Naive thymus-derived CD4-positive, alpha-beta T cell (primary cell): ENCODE results near the gene PRSS56. TPM values are rescaled to one million over a fixed set of nuclear protein-coding genes. Genes with fewer than 3 reads are reported as not detected.

Experiments used
- ATAC-seq: fragments of 150-1000 bp; cut with Tn5 transposase; 2 replicates; pipeline ENCODE4 v1.10.0; 2021; ENCODE audit warnings: mild to moderate bottlenecking, moderate library complexity
- CTCF ChIA-PET: fragments of 350-600 bp; sonication (Branson Sonifier 250); formaldehyde crosslinking; loops from one replicate; lab custom pipeline; 2021; ENCODE audit warnings: antibody characterized with exemption; lab: Charles Lee
- POLR2A ChIA-PET: fragments of 350-600 bp; sonication (Branson Sonifier 250); formaldehyde crosslinking; loops from one replicate; lab custom pipeline; 2021; ENCODE audit warnings: antibody characterized with exemption, inconsistent platforms; lab: Charles Lee
- DNase-seq, 9 donors: peaks; one replicate each; pipeline versions ENCODE4 v3.0.0 to v3.0.0-alpha.2; 2020 to 2022; ENCODE audit warnings: mixed read lengths in 1 of 9
- H3K27ac ChIP-seq: one replicate; pipeline ENCODE4 v1.7.0; 2013; ENCODE audit warnings: mild to moderate bottlenecking, low read depth, low read length, moderate library complexity
- H3K27me3 ChIP-seq, 2 donors: one replicate each; pipeline ENCODE4 v1.7.0; 2013; ENCODE audit warnings: low read length in 2 of 2, mild to moderate bottlenecking in 2 of 2, moderate library complexity in 2 of 2; ENCODE audit not compliant: control insufficient read depth in 2 of 2, insufficient read depth in 2 of 2
- H3K36me3 ChIP-seq, 3 experiments: 1 replicate in 2 of 3; 2 replicates in 1 of 3; pipeline ENCODE4 v1.7.0; 2013; ENCODE audit warnings: low read length in 3 of 3, mild to moderate bottlenecking in 3 of 3, moderate library complexity in 1 of 3; ENCODE audit not compliant: insufficient read depth in 3 of 3, control insufficient read depth in 2 of 3
- H3K4me1 ChIP-seq, 2 donors: one replicate each; pipeline ENCODE4 v1.7.0; 2013; ENCODE audit warnings: low read length in 2 of 2, mild to moderate bottlenecking in 2 of 2, moderate library complexity in 1 of 2; ENCODE audit not compliant: control insufficient read depth in 2 of 2, insufficient read depth in 2 of 2
- H3K4me3 ChIP-seq: 2 replicates; pipeline ENCODE4 v1.7.0; 2013; ENCODE audit warnings: mild to moderate bottlenecking, low read length
- H3K9me3 ChIP-seq, 3 experiments: 1 replicate in 2 of 3; 2 replicates in 1 of 3; pipeline ENCODE4 v1.7.0; 2013; ENCODE audit warnings: low read length in 3 of 3; ENCODE audit not compliant: control insufficient read depth in 2 of 3
- H3K27ac Mint-ChIP-seq, 9 donors: one replicate each; pipeline ENCODE4 v1.8.0; 2020 to 2022; ENCODE audit warnings: mixed read lengths in 9 of 9, mild to moderate bottlenecking in 8 of 9, moderate library complexity in 5 of 9, inconsistent platforms in 2 of 9
- H3K27me3 Mint-ChIP-seq, 5 donors: one replicate each; pipeline ENCODE4 v1.8.0; 2021 to 2022; ENCODE audit warnings: mixed read lengths in 5 of 5, mild to moderate bottlenecking in 1 of 5
- H3K36me3 Mint-ChIP-seq, 5 donors: one replicate each; pipeline ENCODE4 v1.8.0; 2020 to 2022; ENCODE audit warnings: mixed read lengths in 5 of 5, mild to moderate bottlenecking in 3 of 5, inconsistent platforms in 1 of 5
- H3K4me1 Mint-ChIP-seq, 7 donors: one replicate each; pipeline ENCODE4 v1.8.0; 2020 to 2022; ENCODE audit warnings: mixed read lengths in 7 of 7, mild to moderate bottlenecking in 3 of 7, inconsistent platforms in 1 of 7
- H3K4me3 Mint-ChIP-seq, 10 donors: one replicate each; pipeline ENCODE4 v1.8.0; 2020 to 2022; ENCODE audit warnings: mild to moderate bottlenecking in 10 of 10, mixed read lengths in 10 of 10, moderate library complexity in 6 of 10, inconsistent platforms in 2 of 10
- H3K9me3 Mint-ChIP-seq, 11 donors: one replicate each; pipeline ENCODE4 v1.8.0; 2020 to 2022; ENCODE audit warnings: mixed read lengths in 11 of 11, mild to moderate bottlenecking in 4 of 11, inconsistent platforms in 1 of 11, moderate library complexity in 1 of 11
- intact Hi-C, 2 donors: fragments of 100-400 bp; cut with micrococcal nuclease; formaldehyde crosslinking; loops; one replicate each; pipeline ENCODE4 v1.15.1; 2023
- polyA plus RNA-seq, 2 donors: library from polyadenylated mRNA; unstranded; fragments of 300-500 nt; fragmentation: Illumina TruSeq; gene quantifications; one replicate each; pipeline ENCODE4 v1.2.3, GENCODE V29; 2021
- total RNA-seq, 6 experiments: library from RNA in 5 of 6; stranded (reverse) in 5 of 6; gene quantifications; 1 replicate in 5 of 6; 2 replicates in 1 of 6; pipeline ENCODE4 v1.2.3 and lab custom pipeline; 2021 to 2026

The PRSS56 gene
- total and polyA plus RNA-seq, 7 experiments from 2014 or later, result not detected

DNA sequence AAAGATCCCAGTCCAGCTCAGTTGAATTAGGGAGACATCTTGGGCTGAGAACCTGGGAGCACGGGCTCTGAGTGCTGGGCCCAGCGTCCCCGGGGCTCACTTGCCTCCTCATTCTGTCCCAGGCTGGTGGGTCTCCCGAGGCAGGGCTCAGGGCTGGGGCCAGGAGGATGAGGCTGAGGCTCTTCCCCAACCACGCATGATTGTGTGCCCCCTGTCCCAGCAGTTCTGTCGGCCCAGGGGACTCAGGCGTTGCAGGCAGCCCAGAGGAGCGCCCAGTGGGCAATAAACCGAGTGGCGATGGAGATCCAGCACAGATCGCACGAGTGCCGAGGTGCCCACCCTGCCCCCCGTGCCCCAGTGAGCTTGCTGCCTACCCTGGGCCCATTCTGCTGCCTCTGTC lies 910 bp downstream of the PRSS56 start:
- Mint-ChIP-seq H3K27ac (no peak overlapping the region), H3K9me3 (no peaks in the 10 kb centered on the region), H3K36me3 (no peaks in the 10 kb centered on the region), H3K27me3 (peaks cover 15 to 32% (median 31%) of the 10 kb centered on the region in 5 donors), H3K4me1 (peaks cover 2 to 15% (median 9%) of the 10 kb centered on the region in 7 donors), H3K4me3 (peak overlapping the region in 5 of 10 donors; percentile 48 to 80 (median 60))
- Histone ChIP-seq H3K27ac (no peak overlapping the region), H3K27me3 (peaks cover 0 to 6% of the 10 kb centered on the region in 2 donors), H3K9me3 (no peaks in the 10 kb centered on the region), H3K4me3 (no peak overlapping the region), H3K4me1 (peaks cover 0 to 7% of the 10 kb centered on the region in 2 donors), H3K36me3 (no peaks in the 10 kb centered on the region)
- no peak for ATAC-seq
- ChIA-PET POLR2A (no interaction called here), CTCF (no interaction called here)
- intact Hi-C loops, result loop anchor here (5.0 to 10.0 kb wide), 3 partner anchors 76 to 669 kb away; partner anchors contain the start of gene NPPC (in 1 of the 2)
- no peak for DNase-seq

DNA sequence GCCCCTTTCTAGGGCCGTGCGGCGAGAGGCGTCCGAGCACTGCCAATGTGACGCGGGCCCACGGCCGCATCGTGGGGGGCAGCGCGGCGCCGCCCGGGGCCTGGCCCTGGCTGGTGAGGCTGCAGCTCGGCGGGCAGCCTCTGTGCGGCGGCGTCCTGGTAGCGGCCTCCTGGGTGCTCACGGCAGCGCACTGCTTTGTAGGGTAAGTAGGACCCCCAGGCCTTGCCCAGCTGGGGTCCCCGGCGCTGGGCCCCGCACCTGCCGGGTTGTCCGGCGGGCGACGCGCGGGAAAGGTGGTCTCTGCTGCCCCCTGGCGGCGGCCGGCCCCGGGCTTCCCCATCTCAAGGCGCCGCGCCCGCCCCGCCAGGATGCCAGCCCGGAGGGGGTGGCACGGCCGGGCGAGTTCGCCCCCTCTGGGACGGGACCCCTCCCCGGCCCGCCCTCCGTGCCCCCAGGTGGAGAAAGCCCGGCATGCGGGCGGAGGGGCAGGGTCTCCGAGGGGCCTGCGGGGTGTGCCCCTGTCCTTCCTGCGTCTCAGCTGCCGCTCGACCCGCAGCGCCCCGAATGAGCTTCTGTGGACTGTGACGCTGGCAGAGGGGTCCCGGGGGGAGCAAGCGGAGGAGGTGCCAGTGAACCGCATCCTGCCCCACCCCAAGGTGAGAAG lies 1.9 kb downstream of the PRSS56 start:
- DNase-seq (peak; percentile 31 to 82 (median 64)), ATAC-seq (peak; percentile 80)
- Mint-ChIP-seq H3K4me1 (peaks cover 2 to 17% (median 11%) of the 10 kb centered on the region in 7 donors), H3K4me3 (peak overlapping the region in 5 of 10 donors; percentile 45 to 80 (median 66)), H3K36me3 (no peaks in the 10 kb centered on the region), H3K27me3 (peaks cover 18 to 40% (median 31%) of the 10 kb centered on the region in 5 donors), H3K9me3 (no peaks in the 10 kb centered on the region), H3K27ac (no peak overlapping the region)
- Histone ChIP-seq H3K36me3 (no peaks in the 10 kb centered on the region), H3K4me1 (peaks cover 0 to 7% of the 10 kb centered on the region in 2 donors), H3K27ac (no peak overlapping the region), H3K4me3 (peak overlapping the region; percentile 20), H3K9me3 (no peaks in the 10 kb centered on the region), H3K27me3 (peaks cover 0 to 9% of the 10 kb centered on the region in 2 donors)
- ChIA-PET CTCF (no interaction called here), POLR2A (interaction anchor here (0.8 kb wide), 1 partner anchor 28 kb away, joined by 3 read pairs; the partner anchor contains the start of genes EIF4E2 and TIGD1)
- intact Hi-C loops, result loop anchor here (1.0 to 10.0 kb wide), 5 partner anchors 75 to 670 kb away; partner anchors contain the start of gene NPPC (in 1 of the 2)

DNA sequence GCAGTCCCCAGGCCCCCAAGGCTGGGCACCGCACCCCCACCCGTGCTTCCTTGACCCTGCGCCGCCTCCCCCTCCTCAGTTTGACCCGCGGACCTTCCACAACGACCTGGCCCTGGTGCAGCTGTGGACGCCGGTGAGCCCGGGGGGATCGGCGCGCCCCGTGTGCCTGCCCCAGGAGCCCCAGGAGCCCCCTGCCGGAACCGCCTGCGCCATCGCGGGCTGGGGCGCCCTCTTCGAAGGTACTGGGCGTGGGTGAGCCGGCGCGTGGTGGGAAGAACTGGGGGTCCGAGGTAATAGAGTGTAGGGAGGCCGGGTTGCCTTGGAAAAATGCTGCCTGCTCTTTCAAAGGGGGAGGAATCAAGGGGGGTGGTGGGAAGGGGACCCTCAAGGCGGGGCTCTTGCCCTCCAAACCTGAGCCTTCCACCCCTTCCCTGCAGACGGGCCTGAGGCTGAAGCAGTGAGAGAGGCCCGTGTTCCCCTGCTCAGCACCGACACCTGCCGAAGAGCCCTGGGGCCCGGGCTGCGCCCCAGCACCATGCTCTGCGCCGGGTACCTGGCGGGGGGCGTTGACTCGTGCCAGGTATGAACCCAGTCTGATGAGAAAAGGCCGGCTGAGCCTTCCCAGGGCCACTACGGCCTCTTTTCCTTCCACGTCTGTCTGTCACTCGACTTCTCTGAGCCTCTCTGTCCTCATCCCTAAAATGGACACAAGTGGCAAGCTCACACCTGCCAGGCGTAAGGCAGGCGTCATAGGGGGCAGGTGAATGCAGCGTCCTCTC lies 2.6 kb downstream of the PRSS56 start:
- peaks cover 0 to 1% (median 0%) of the 10 kb centered on the region in 11 donors for H3K9me3 Mint-ChIP-seq
- Histone ChIP-seq H3K4me1 (peaks cover 0 to 7% of the 10 kb centered on the region in 2 donors), H3K27me3 (peaks cover 0 to 9% of the 10 kb centered on the region in 2 donors), H3K27ac (no peak overlapping the region), H3K4me3 (peak overlapping the region; percentile 20), H3K9me3 (no peaks in the 10 kb centered on the region), H3K36me3 (no peaks in the 10 kb centered on the region)
- ATAC-seq (no peak), DNase-seq (no peak)
- peak overlapping the region; percentile 9 to 83 (median 67) for H3K4me3 Mint-ChIP-seq
- ChIA-PET POLR2A (no interaction called here), CTCF (interaction anchor here (0.7 to 1.2 kb wide), 3 partner anchors 13 to 1155 kb away, joined by 3 read pairs; no protein-coding TSS in a partner anchor)
- intact Hi-C loops, result loop anchor here (1.0 to 10.0 kb wide), 5 partner anchors 76 to 671 kb away; partner anchors contain the start of gene NPPC (in 1 of the 2)
- peaks cover 20 to 43% (median 32%) of the 10 kb centered on the region in 5 donors for H3K27me3 Mint-ChIP-seq
- H3K36me3 Mint-ChIP-seq, result no peaks in the 10 kb centered on the region
- no peak overlapping the region for H3K27ac Mint-ChIP-seq
- peaks cover 2 to 19% (median 11%) of the 10 kb centered on the region in 7 donors for H3K4me1 Mint-ChIP-seq

DNA sequence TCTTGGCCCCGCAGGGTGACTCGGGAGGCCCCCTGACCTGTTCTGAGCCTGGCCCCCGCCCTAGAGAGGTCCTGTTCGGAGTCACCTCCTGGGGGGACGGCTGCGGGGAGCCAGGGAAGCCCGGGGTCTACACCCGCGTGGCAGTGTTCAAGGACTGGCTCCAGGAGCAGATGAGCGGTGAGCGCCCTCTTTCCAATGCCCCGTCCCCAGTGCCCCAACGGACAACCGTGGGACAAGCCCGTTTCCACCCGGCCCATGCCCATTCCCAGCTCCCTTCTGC lies 3.2 kb downstream of the PRSS56 start:
- H3K27me3 ChIP-seq, result peaks cover 0 to 9% of the 10 kb centered on the region in 2 donors
- POLR2A ChIA-PET, result no interaction called here

DNA sequence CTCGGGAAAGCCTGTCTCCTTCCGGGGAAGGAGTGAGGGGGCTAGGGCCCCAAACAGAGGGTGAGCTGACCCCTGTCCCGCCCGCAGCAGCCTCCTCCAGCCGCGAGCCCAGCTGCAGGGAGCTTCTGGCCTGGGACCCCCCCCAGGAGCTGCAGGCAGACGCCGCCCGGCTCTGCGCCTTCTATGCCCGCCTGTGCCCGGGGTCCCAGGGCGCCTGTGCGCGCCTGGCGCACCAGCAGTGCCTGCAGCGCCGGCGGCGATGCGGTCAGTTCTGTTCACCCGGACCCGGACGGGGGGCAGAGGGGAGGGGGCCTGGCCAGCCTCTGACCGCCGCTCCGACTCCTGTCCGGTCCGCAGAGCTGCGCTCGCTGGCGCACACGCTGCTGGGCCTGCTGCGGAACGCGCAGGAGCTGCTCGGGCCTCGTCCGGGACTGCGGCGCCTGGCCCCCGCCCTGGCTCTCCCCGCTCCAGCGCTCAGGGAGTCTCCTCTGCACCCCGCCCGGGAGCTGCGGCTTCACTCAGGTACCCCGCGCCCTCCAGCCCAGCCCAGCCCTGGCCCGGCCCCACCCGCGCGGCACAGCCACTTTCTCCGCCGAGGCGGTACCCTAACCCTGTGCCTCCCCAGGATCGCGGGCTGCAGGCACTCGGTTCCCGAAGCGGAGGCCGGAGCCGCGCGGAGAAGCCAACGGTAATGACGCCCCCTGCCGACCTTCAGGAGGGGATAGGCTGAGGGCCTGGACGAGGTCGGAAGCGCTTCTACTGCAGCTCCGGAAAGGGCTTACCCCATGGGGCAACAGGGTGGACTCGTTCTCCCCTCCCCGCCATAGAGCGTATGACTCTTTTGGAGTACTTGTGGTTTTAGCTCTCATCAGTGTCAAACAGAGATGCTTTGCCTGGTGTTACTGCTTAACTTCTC lies 3.8 kb downstream of the PRSS56 start:
- ChIA-PET CTCF (interaction anchor here (0.7 to 1.2 kb wide), 3 partner anchors 12 to 1156 kb away, joined by 3 read pairs; no protein-coding TSS in a partner anchor), POLR2A (interaction anchor here (0.7 kb wide), 1 partner anchor 21 kb away, joined by 3 read pairs; no protein-coding TSS in a partner anchor)
- Histone ChIP-seq H3K27ac (no peak overlapping the region), H3K27me3 (peaks cover 0 to 9% of the 10 kb centered on the region in 2 donors), H3K4me1 (peaks cover 0 to 12% of the 10 kb centered on the region in 2 donors), H3K36me3 (no peaks in the 10 kb centered on the region), H3K9me3 (no peaks in the 10 kb centered on the region), H3K4me3 (no peak overlapping the region)
- DNase-seq (peak in 2 of 9 donors; percentile 4 to 36), ATAC-seq (peak; percentile 12)
- Mint-ChIP-seq H3K4me1 (peaks cover 6 to 29% (median 19%) of the 10 kb centered on the region in 7 donors), H3K9me3 (peaks cover 0 to 2% (median 0%) of the 10 kb centered on the region in 11 donors), H3K36me3 (no peaks in the 10 kb centered on the region), H3K4me3 (peak overlapping the region in 9 of 10 donors; percentile 25 to 76 (median 44)), H3K27me3 (peaks cover 18 to 54% (median 38%) of the 10 kb centered on the region in 5 donors), H3K27ac (no peak overlapping the region)
- intact Hi-C loops, result loop anchor here (2.0 to 10.0 kb wide), 4 partner anchors 77 to 672 kb away; partner anchors contain the start of gene NPPC (in 1 of the 2)

More for the DNA sequence above, 3.2 kb downstream of the PRSS56 start:
- Histone ChIP-seq H3K9me3 (no peaks in the 10 kb centered on the region), H3K4me1 (peaks cover 0 to 7% of the 10 kb centered on the region in 2 donors), H3K4me3 (no peak overlapping the region), H3K27ac (no peak overlapping the region), H3K36me3 (no peaks in the 10 kb centered on the region)
- H3K4me3 Mint-ChIP-seq, result peak overlapping the region in 9 of 10 donors; percentile 9 to 83 (median 66)
- H3K36me3 Mint-ChIP-seq, result no peaks in the 10 kb centered on the region
- intact Hi-C loops, result loop anchor here (2.0 to 10.0 kb wide), 4 partner anchors 77 to 671 kb away; partner anchors contain the start of gene NPPC (in 1 of the 2)
- no peak overlapping the region for H3K27ac Mint-ChIP-seq
- CTCF ChIA-PET, result interaction anchor here (0.7 to 1.2 kb wide), 3 partner anchors 12 to 1156 kb away, joined by 3 read pairs; no protein-coding TSS in a partner anchor
- ATAC-seq (no peak), DNase-seq (no peak)
- peaks cover 2 to 23% (median 13%) of the 10 kb centered on the region in 7 donors for H3K4me1 Mint-ChIP-seq
- peaks cover 18 to 48% (median 35%) of the 10 kb centered on the region in 5 donors for H3K27me3 Mint-ChIP-seq
- peaks cover 0 to 2% (median 0%) of the 10 kb centered on the region in 11 donors for H3K9me3 Mint-ChIP-seq
